ENCODE measurements around the gene DLX3.

DLX3 gene

GRCh38 chr17:49992191-49992932, 2.7 kb downstream of the DLX3 start:
- no peak for DNase-seq (ENCODE audit: low read depth in 2 of 2)

- no peak for DNase-seq (ENCODE audit: low read depth in 2 of 2)
Measured at GRCh38 chr17:49991409-49991808, 3.6 kb downstream of the DLX3 start.

GRCh38 chr17:49990921-49991320, 4.1 kb downstream of the DLX3 start:
- DNase-seq (ENCODE audit: low read depth in 2 of 2) = no peak

GRCh38 chr17:49990331-49990730, 4.7 kb downstream of the DLX3 start:
- no peak for DNase-seq (ENCODE audit: low read depth in 2 of 2)

- DNase-seq (ENCODE audit: low read depth in 2 of 2) = no peak
Measured at GRCh38 chr17:49989518-49989880, 5.5 kb downstream of the DLX3 start.

GRCh38 chr17:49987681-49988441, 7.2 kb downstream of the DLX3 start:
- DNase-seq (ENCODE audit: low read depth in 2 of 2) = no peak

GRCh38 chr17:49987290-49987585, 7.8 kb downstream of the DLX3 start:
- DNase-seq (ENCODE audit: low read depth in 2 of 2) = no peak

GRCh38 chr17:49986396-49987289, 8.4 kb downstream of the DLX3 start:
- DNase-seq (ENCODE audit: low read depth in 2 of 2) = no peak

- DNase-seq (ENCODE audit: low read depth in 2 of 2) = no peak
Measured at GRCh38 chr17:49985310-49985990, 9.6 kb downstream of the DLX3 start.

- DNase-seq (ENCODE audit: low read depth in 2 of 2) = no peak
Measured at GRCh38 chr17:49984776-49985175, 10.2 kb downstream of the DLX3 start.

GRCh38 chr17:49984283-49984682, 10.7 kb downstream of the DLX3 start:
- no peak for DNase-seq (ENCODE audit: low read depth in 2 of 2)

GRCh38 chr17:49980703-49981197, 14.3 kb downstream of the DLX3 start:
- no peak for DNase-seq (ENCODE audit: low read depth in 2 of 2)

GRCh38 chr17:49979748-49980479, 15.1 kb downstream of the DLX3 start:
- DNase-seq (ENCODE audit: low read depth in 2 of 2) = no peak

- no peak for DNase-seq (ENCODE audit: low read depth in 2 of 2)
Measured at GRCh38 chr17:49978501-49978900, 16.5 kb downstream of the DLX3 start.

- DNase-seq (ENCODE audit: low read depth in 2 of 2) = no peak
Measured at GRCh38 chr17:49977463-49978389, 17.3 kb downstream of the DLX3 start.

GRCh38 chr17:49976828-49977202, 18.2 kb downstream of the DLX3 start:
- DNase-seq (ENCODE audit: low read depth in 2 of 2) = no peak

- no peak for DNase-seq (ENCODE audit: low read depth in 2 of 2)
Measured at GRCh38 chr17:49976163-49976827, 18.7 kb downstream of the DLX3 start.

GRCh38 chr17:49975531-49975930, 19.5 kb downstream of the DLX3 start:
- no peak for DNase-seq (ENCODE audit: low read depth in 2 of 2)

- no peak for DNase-seq (ENCODE audit: low read depth in 2 of 2)
Measured at GRCh38 chr17:49973271-49973615, 21.8 kb downstream of the DLX3 start.
